Skin epidermis (tissue), 12 donors: ENCODE measurements around the gene REPIN1.
A peak's percentile ranks its signal among the peaks of the same experiment; 100 is the strongest.

ENCODE experiments used
- H3K27ac ChIP-seq, 21 experiments: fragments of 200-600 bp; sonication (generic) in 11 of 21; one replicate each; pipeline ENCODE4 v1.5.0; 2020; ENCODE audit warnings: mild to moderate bottlenecking in 3 of 21, inconsistent platforms in 2 of 21, moderate library complexity in 2 of 21
- H3K4me3 ChIP-seq, 7 experiments: fragments of 200-600 bp; sonication (generic) in 2 of 7; one replicate each; pipeline ENCODE4 v1.5.0; 2020; ENCODE audit warnings: inconsistent platforms in 2 of 7, mild to moderate bottlenecking in 2 of 7, moderate library complexity in 1 of 7

REPIN1 gene

DNA sequence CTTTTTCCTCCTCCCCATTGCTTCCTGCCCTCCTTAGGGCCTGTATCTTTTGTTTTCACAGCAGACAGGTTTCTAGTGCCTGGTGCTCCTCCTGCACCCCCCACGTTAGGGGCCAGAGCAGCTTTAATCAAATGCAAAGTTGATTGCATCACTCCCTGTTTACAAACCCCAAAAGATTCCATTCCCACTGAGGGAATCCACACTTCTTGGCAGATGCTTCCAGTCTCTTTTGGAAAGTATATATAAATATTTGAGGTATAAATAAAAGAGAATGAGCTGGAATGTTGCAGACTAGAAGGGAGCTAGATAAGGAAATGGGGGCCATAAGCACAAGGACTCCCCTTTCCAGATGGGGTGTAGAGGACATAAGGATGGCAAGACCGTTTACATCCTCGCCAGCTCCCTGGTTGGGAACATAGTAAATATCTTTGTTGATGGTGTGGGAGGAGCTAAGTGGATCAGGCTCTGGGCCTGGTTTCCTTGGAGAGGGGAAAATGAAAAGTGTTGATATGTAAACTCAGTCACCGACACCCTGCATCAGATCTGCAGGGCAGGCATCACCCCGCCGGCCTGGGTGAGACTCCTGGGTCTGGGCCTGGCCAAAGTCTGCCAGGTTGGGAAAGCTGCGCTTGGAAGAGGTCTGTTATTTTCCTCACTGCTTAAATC, 33.4 kb upstream of the REPIN1 start:
- Histone ChIP-seq H3K4me3 (no peak overlapping the region), H3K27ac (peak overlapping the region in 2 of 21 experiments; percentile 8 to 74)

- H3K27ac ChIP-seq: peak overlapping the region in 2 of 21 experiments; percentile 8 to 74
Observed at GRCh38 chr7:150335774-150336112, 32.9 kb upstream of the REPIN1 start.

DNA sequence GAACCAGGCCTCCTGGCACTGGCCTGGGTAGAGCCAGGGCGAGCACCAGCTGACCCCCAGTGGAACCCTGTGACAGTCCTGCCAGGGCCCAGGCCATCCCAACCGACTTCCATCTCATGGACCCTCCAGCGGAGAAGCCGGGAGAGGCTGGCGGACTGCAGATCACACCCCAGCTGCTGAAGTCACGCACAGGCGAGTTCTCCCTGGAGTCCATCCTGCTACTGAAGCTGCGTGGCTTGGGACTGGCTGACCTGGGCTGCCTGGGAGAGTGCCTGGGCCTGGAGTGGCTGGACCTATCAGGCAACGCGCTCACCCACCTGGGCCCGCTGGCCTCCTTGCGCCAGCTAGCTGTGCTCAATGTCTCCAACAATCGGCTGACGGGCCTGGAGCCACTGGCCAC, 31.9 kb upstream of the REPIN1 start:
- Histone ChIP-seq H3K4me3 (no peak overlapping the region), H3K27ac (no peak overlapping the region)

More at GRCh38 chr7:150335774-150336112, 32.9 kb upstream of the REPIN1 start:
- H3K4me3 ChIP-seq: no peak overlapping the region

GRCh38 chr7:150337179-150337578, 31.4 kb upstream of the REPIN1 start:
- Histone ChIP-seq H3K4me3 (no peak overlapping the region), H3K27ac (no peak overlapping the region)

- H3K4me3 ChIP-seq: no peak overlapping the region
- H3K27ac ChIP-seq: no peak overlapping the region
Observed at GRCh38 chr7:150337659-150338081, 31.0 kb upstream of the REPIN1 start.

DNA sequence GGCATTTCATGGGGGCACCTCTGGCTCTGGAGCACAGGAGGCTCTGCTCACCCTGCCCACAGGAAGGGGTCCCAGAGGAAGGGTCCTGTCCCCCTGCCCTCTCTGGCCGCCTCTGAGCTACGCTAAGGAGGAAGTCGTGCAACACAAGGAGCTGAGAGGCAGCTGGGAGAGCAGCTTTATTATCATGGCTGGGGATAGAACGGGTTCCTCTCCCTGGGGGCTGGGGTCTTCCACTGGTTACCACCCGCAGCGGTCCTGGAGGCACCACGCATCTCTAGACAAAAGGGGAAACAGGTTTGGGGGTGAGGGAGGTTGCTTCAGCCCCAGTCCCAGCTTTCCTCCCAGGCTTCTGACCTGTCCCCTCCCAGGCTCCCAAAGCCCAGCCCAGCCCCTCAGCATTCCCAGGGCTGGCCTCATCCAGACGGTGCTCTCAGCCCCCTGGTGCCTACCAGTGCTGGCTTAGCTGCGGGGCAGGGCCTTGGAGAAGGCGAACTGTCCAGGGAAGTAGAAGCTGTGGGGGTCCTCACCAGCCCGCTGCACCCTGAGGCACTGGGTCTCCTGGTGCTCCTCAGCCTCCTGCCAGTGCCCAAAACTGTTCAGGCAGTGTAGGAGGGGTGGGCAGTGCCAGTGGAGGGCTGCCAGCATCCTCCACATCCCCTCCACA, 30.3 kb upstream of the REPIN1 start:
- Histone ChIP-seq H3K27ac (no peak overlapping the region), H3K4me3 (no peak overlapping the region)

DNA sequence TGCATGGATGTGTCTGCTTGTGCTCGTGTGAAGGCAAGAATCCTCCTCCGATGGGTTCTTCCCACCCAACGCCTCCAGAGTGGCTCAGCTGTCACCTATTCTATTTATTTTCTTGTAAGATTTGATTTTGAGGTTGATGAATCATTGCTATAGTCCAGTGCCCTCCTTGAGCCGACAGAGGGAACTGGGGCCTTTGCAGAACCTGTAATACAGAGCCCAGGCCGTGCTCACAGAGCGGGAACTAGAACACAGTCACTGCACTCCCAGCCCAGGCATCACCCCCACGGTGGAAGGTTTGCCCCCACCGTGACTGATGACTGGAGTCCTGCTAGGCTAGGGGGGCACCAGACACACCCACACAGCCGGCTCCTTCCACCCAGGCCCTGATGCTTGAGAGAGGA, 29.2 kb upstream of the REPIN1 start:
- Histone ChIP-seq H3K27ac (peak overlapping the region in 1 of 21 experiments; percentile 62), H3K4me3 (peak overlapping the region in 3 of 7 experiments; percentile 31 to 44 (median 39))

GRCh38 chr7:150340024-150340749, 28.4 kb upstream of the REPIN1 start:
- Histone ChIP-seq H3K27ac (peak overlapping the region in 11 of 21 experiments; percentile 25 to 83 (median 55)), H3K4me3 (peak overlapping the region; percentile 12 to 44 (median 31))

DNA sequence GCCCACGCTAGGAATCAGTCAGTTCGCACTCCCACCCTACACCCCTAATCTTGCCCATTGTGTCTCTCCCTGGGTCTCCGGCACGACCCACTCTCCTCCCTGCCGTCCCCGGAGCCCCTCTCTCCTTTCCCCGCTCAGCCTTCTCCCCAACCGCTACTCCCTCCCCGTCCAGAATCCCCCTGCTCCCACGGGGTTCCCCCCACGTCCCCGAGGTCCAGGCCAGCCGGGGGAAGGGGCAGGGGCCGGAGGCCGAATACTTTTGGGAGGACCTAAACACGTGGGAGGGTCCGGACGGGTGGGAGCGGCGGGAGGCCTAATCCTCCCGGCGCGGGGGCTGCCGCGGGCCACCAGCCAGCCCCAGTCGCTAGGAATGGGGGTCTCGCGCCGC, 27.8 kb upstream of the REPIN1 start:
- H3K27ac ChIP-seq: peak overlapping the region in 16 of 21 experiments; percentile 25 to 83 (median 56)

DNA sequence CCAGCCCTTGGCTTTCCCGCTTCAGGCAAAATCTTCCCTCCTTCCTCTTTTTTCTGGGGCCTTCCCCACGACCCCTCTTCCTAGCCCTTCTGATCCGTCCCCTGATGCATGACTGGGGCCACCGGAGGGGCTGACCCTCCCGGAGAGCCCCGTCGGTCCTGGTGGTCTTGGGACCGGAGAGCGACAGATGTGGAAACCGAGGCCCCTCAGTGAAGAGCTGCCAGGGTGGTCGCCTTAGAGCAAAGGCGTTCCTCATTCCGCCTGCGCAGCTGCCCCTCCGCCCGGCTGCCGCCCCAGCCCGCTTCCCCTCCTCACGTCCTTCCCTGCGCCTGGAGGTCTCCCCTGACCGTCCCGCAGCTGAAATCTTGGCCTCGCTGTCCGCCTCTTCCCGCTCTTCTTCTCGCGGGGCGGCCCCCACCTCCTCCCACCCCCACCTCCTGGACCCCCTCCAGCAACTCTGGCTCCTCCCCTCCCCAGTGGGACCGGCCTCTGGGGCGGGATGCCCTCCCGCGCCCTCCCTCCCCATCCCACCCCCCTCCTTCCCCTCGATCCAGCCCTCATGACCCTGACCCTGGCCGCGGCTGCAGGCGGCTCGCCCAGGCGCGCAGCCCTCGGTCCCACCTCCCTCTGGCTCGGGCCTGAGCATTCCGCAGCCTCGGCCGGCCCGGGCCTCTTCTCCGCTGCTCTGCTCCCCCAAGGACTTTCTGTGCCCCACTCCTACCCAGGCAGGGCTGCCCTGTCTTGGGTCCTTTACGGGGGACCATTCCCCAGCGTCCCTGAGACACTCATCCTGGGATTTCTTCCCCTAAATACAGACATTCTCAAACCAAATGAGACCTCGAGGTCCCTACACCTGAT, 27.1 kb upstream of the REPIN1 start, which contains the start of gene RARRES2:
Gene RARRES2 (minus strand): TSS at position 367 of the 858 bp plus-strand sequence. CDS start 1,020 bp downstream, outside the sequence.
- peak within 1 kb of the TSS in 16 of 21 experiments; percentile 25 to 83 (median 56) for H3K27ac ChIP-seq

More for the DNA sequence above, 27.8 kb upstream of the REPIN1 start:
- H3K4me3 ChIP-seq: peak overlapping the region; percentile 12 to 44 (median 31)

GRCh38 chr7:150342121-150342408, 26.6 kb upstream of the REPIN1 start:
- H3K4me3 ChIP-seq: no peak overlapping the region
- H3K27ac ChIP-seq: peak overlapping the region in 1 of 21 experiments; percentile 35

More for the DNA sequence above, 27.1 kb upstream of the REPIN1 start, which contains the start of gene RARRES2:
- H3K4me3 ChIP-seq: peak within 1 kb of the TSS; percentile 12 to 44 (median 31)

DNA sequence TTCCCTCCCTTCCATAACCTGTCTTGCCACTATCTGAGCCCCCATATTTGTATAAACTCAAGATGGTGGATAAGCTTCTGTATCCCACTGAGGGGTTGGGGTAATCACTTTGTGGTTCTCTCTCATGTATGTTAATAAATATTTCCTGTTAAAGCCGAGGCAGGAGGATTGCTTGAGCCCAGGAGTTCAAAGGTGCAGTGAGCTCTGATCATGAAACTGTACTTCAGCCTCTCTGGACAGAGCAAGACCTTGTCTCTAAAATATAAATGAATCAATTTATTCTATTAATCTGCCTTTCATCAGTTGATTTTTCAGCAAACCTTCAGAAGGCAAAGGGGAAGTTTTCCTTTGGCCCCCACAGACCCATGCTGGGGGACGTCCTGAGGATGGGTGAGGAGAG, 25.4 kb upstream of the REPIN1 start:
- no peak overlapping the region for H3K4me3 ChIP-seq
- H3K27ac ChIP-seq: no peak overlapping the region

- Histone ChIP-seq H3K27ac (no peak overlapping the region), H3K4me3 (no peak overlapping the region)
Observed at GRCh38 chr7:150344299-150344698, 24.3 kb upstream of the REPIN1 start.

DNA sequence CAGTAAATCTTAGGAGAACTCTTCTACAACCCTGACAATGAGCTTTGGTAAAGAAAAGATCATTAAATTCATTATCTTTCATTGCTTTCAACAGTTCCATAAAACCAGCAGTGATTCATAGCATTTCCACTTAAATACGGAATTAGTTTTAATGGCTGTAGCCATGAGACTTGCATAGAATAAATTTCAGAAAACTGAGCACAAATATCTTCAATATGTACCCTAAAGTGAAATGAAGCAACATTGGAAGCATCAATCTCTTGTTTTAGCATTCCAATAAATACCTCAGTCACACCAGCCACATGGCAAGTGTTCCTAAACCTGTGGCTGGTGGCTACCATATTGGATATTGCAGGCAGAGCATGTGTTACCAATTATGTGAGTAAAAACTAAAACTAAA, 23.6 kb upstream of the REPIN1 start:
- Histone ChIP-seq H3K4me3 (no peak overlapping the region), H3K27ac (no peak overlapping the region)

DNA sequence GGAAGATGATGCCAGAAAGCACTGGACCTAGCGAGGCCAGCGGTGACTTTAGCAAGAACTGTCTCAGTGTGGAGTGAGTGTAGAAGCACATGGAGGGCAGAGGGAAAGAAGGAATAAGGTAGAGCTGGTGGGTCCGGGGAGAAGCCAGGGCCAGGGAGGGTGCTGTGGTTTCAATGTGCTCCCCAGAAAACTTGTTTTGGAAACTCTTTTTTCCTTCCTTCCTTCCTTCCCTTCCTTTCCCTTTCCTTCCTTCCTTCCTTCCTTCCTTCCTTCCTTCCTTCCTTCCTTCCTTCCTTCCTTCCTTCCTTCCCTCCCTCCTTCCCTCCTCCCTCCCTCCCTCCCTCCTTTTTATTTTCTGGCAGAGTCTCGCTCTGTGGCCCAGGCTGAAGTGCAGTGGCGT, 21.7 kb upstream of the REPIN1 start:
- H3K4me3 ChIP-seq: no peak overlapping the region
- no peak overlapping the region for H3K27ac ChIP-seq

DNA sequence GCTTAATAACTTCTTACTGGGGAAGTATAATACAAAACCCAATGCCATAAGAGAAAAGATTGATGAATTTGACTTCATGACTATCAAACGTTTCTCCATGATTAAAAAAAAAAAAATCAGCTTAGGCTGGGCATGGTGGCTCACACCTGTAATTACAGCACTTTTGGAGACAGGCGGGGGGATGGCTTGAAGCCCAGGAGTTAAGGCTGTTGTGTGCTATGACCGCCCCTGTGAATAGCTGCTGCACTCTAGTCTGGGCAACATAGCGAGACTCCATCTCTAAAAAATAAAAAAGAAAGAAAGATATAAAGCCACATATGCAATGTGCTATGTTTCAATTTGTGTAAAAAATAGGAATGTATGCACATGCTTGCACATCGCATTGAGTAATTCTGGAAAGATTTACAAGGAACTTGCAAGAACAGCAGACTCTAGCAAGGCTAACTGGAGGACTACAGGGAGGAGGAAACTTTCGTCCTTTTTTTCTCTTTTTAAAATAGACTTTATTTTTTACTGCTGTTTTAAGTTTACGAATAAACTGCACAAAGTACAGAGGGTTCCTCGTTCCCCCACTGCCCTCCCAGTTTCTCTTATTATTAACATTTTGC, 16.9 kb upstream of the REPIN1 start:
- Histone ChIP-seq H3K4me3 (no peak overlapping the region), H3K27ac (no peak overlapping the region)

- Histone ChIP-seq H3K4me3 (no peak overlapping the region), H3K27ac (peak overlapping the region in 1 of 21 experiments; percentile 1)
Observed at GRCh38 chr7:150355666-150356059, 13.0 kb upstream of the REPIN1 start.

DNA sequence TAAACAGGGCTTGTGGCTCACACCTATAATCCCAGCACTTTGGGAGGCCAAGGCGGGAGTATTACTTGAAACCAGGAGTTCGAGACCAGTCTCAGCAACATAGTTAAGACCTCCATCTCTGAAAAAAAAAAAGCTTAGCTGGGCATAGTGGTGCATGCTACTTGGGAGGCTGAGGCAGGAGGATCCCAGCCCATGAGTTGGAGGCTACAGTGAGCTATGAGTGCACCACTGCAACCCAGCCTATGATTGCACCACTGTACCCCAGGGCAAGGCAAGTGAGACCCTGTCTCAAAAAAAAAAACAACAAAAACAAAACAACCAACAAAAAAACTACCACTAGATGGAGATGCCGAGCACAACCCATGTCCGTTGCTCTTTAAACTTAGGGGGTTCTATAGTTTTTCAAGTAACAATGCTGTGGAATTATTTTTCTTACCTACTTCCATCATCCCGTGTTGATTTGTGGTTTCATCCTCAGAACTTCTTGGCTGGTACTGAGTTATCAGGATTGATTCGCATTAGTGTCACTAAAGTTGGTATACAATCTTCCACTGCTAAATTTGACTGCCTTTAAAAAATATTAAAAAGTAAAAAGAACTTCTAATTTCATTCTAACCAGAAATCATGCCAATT, 12.2 kb upstream of the REPIN1 start:
- no peak overlapping the region for H3K27ac ChIP-seq
- H3K4me3 ChIP-seq: no peak overlapping the region

DNA sequence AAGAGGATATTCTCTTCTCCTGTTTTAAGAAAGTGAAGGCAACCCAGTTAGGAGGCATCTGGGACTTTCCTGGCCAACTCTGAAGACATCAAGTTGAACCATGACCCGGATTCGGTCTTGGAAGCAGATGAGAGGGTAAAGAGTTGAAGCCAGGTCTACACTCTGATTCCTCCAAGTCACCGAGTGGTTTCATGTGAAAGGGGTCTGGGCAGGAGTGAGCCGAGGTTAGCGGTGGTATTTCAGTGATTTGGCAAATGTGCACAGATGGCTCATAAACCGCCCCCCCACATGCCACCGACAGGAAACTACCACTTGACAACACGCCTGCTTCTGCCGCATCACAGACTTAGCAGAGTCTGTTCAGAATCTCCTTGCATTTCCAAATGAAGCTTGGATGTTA, 11.4 kb upstream of the REPIN1 start:
- Histone ChIP-seq H3K27ac (peak overlapping the region in 4 of 21 experiments; percentile 15 to 53 (median 34)), H3K4me3 (no peak overlapping the region)
